D721Med (cell line): Measurements from ENCODE around the gene BACH2.

Source experiments
- DNase-seq: peaks from one replicate; pipeline ENCODE4 v3.0.0; 2011; ENCODE audit warnings: low spot score; ENCODE audit not compliant: insufficient read length
- FAIRE-seq: peaks from 2 replicates; lab custom pipeline; 2011; peaks lifted over from hg19 to GRCh38; lab: Jason Lieb, UNC
- CTCF ChIP-seq: IDR thresholded peaks from 2 replicates; pipeline ENCODE4 v1.5.1; 2012; ENCODE audit warnings: mild to moderate bottlenecking, control low read depth; ENCODE audit not compliant: insufficient read depth; ENCODE audit errors: missing control alignments

BACH2 gene

DNA sequence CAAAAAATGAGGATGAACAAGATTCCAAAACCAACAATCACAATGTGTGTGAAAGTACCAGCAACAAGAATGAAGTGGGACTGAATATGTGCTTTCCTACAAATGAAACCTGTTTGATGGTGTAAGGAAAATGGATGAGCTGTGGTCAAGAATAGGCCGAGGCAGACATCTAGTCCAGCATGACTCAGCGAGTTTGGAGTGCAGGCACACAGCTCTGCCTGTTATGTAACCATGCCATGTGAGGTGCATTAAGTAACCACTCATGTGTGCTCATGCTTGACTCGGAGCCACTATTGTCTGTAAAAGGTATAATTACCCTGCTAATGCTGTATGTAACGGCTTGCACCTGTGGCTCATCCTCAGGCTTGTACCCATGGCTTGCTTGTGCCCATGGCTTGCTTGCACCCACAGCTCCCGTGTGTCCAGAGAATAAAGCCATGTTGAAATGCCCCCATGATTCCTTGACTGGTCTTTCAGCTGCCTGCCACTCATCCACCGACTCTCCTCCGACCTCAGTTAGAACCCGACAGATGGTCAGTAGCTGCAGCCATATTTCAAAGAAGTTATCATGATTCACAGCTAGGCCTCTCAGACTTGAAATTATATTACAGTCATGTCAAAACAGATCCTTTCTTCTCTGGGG lies 98.7 kb downstream of the BACH2 start:
- TF ChIP-seq CTCF: no peak
- no peak for FAIRE-seq
- DNase-seq: no peak

- DNase-seq: no peak
- TF ChIP-seq CTCF: no peak
- FAIRE-seq: peak; percentile 46
These were observed 101.4 kb downstream of the BACH2 start for GRCh38 chr6:90195094-90195829.

GRCh38 chr6:90194371-90194841 lies 102.2 kb downstream of the BACH2 start:
- DNase-seq (no peak), FAIRE-seq (no peak)
- TF ChIP-seq CTCF: no peak

DNA sequence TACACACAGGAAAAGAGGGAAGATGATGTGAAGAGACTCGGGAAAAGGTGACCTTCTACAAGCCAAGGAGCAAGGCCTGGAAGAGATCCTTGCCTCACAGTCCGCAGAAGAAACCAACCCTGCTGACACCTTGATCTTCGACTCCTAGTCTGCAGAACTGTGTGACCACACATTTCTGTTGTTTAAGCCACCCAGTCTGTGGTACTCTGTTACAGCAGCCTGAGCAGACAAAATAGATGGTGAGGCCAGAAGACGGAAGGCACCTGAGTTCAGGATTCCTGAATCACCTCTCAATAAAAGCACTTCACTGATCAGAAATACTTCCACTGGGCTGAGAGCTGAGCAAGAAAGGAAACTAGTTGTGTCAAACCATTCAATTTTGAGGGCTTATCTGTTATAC lies 103.3 kb downstream of the BACH2 start:
- FAIRE-seq: no peak
- no peak for DNase-seq
- TF ChIP-seq CTCF: no peak

GRCh38 chr6:90192857-90193256 lies 103.8 kb downstream of the BACH2 start:
- no peak for DNase-seq
- no peak for TF ChIP-seq CTCF
- FAIRE-seq: no peak

GRCh38 chr6:90190752-90191395 lies 105.8 kb downstream of the BACH2 start:
- DNase-seq: no peak
- FAIRE-seq: no peak

More at GRCh38 chr6:90190752-90191395, 105.8 kb downstream of the BACH2 start:
- TF ChIP-seq CTCF: no peak
